Transverse colon (tissue), 4 donors: ENCODE measurements around the gene NXPH1.

ENCODE experiments used
- EP300 ChIP-seq: sonication (generic); formaldehyde crosslinking; IDR thresholded peaks from one replicate; pipeline ENCODE4 v1.6.1; 2017; ENCODE audit warnings: antibody characterized with exemption, low read depth
- POLR2A ChIP-seq: fragments of 450-650 bp; IDR thresholded peaks from one replicate; pipeline ENCODE4 v1.6.1; 2016; ENCODE audit warnings: antibody characterized with exemption, mild to moderate bottlenecking, moderate library complexity
- POLR2AphosphoS5 ChIP-seq, 3 donors: sonication (generic); formaldehyde crosslinking; IDR thresholded peaks; one replicate each; pipeline ENCODE4 v1.6.1; 2016; ENCODE audit warnings: antibody characterized with exemption in 3 of 3
- TF ChIP-seq, protein P1 (sequence below), 5 experiments: fragments of 200-600 bp in 3 of 5; fragments of 450-650 bp in 2 of 5; sonication (generic) in 3 of 5; IDR thresholded peaks; 1 replicate in 2 of 5; 2 replicates in 3 of 5; pipeline ENCODE4 v1.5.1; 2016 to 2017; ENCODE audit warnings: antibody characterized with exemption in 5 of 5, inconsistent platforms in 3 of 5, mild to moderate bottlenecking in 2 of 5, moderate library complexity in 1 of 5

DNA sequence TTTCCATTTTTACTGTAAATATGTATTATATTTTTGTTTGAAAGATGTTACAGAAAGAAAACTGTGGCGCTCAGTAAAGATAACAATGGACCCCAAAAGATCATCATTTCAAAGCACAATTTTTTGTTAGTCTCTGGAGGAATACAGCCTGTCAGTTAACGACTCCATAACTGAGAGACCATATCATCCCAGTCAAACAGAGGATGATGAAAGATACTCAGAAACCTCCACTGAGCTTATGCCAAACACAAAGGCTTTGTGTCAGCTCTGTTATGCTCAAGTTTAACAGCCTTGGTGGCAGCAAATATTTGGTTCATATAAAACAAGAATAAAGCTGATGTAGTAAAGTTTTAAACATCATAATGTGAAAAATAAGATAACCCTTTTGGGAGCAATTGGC, 345.1 kb downstream of the NXPH1 start:
- TF ChIP-seq, protein P1, sequence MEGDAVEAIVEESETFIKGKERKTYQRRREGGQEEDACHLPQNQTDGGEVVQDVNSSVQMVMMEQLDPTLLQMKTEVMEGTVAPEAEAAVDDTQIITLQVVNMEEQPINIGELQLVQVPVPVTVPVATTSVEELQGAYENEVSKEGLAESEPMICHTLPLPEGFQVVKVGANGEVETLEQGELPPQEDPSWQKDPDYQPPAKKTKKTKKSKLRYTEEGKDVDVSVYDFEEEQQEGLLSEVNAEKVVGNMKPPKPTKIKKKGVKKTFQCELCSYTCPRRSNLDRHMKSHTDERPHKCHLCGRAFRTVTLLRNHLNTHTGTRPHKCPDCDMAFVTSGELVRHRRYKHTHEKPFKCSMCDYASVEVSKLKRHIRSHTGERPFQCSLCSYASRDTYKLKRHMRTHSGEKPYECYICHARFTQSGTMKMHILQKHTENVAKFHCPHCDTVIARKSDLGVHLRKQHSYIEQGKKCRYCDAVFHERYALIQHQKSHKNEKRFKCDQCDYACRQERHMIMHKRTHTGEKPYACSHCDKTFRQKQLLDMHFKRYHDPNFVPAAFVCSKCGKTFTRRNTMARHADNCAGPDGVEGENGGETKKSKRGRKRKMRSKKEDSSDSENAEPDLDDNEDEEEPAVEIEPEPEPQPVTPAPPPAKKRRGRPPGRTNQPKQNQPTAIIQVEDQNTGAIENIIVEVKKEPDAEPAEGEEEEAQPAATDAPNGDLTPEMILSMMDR (IDR thresholded peaks at IDR 0.05) = no peak
- TF ChIP-seq EP300 (no peak), POLR2A (no peak), POLR2AphosphoS5 (IDR thresholded peaks at IDR 0.05) (no peak)
